ENCODE measurements around the gene GJA9.
A peak's percentile ranks its signal among the peaks of the same experiment; 100 is the strongest.

GRCh38 chr1:38919130-38919529 lies 37.7 kb upstream of the GJA9 start:
- TF ChIP-seq, protein P1, sequence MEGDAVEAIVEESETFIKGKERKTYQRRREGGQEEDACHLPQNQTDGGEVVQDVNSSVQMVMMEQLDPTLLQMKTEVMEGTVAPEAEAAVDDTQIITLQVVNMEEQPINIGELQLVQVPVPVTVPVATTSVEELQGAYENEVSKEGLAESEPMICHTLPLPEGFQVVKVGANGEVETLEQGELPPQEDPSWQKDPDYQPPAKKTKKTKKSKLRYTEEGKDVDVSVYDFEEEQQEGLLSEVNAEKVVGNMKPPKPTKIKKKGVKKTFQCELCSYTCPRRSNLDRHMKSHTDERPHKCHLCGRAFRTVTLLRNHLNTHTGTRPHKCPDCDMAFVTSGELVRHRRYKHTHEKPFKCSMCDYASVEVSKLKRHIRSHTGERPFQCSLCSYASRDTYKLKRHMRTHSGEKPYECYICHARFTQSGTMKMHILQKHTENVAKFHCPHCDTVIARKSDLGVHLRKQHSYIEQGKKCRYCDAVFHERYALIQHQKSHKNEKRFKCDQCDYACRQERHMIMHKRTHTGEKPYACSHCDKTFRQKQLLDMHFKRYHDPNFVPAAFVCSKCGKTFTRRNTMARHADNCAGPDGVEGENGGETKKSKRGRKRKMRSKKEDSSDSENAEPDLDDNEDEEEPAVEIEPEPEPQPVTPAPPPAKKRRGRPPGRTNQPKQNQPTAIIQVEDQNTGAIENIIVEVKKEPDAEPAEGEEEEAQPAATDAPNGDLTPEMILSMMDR (IDR thresholded peaks at IDR 0.05), result peak in 1 of 3 experiments; percentile 17
- TF ChIP-seq EP300 (IDR thresholded peaks at IDR 0.05), result no peak
- no peak for TF ChIP-seq POLR2A (IDR thresholded peaks at IDR 0.05; ENCODE audit: low read depth)

Data from esophagus muscularis mucosa (tissue), 4 donors.